H1 (cell line): Measurements from ENCODE around the gene GLI1. TPM values are rescaled to one million over a fixed set of nuclear protein-coding genes. Genes with fewer than 3 reads are reported as not detected.

ENCODE experiments used
- CTCF ChIA-PET: fragments of 300-600 bp; sonication (Branson Sonifier 250); formaldehyde crosslinking; loops from one replicate; lab custom pipeline; 2021; ENCODE audit not compliant: partially characterized antibody; lab: Charles Lee
- POLR2A ChIA-PET: fragments of 300-600 bp; sonication (Branson Sonifier 250); formaldehyde crosslinking; loops from one replicate; lab custom pipeline; 2021; ENCODE audit warnings: inconsistent platforms; ENCODE audit not compliant: partially characterized antibody; lab: Charles Lee
- DNase-seq, 2 experiments: peaks; one replicate each; pipeline versions ENCODE4 v3.0.0 to v3.0.0-alpha.2; 2010 to 2022; ENCODE audit warnings: low spot score in 2 of 2, low read depth in 1 of 2, mixed read lengths in 1 of 2
- FAIRE-seq: peaks from 2 replicates; lab custom pipeline; 2011; peaks lifted over from hg19 to GRCh38; lab: Jason Lieb, UNC
- H2AFZ ChIP-seq: 2 replicates; pipeline ENCODE4 v1.8.1; 2012; ENCODE audit warnings: low read length, inconsistent platforms
- H2AK5ac ChIP-seq: 2 replicates; pipeline ENCODE4 v1.6.1; 2013; ENCODE audit warnings: low read depth, low read length
- H2BK120ac ChIP-seq: replicated peaks from 2 replicates; pipeline ENCODE3; 2013; ENCODE audit warnings: low read depth, low read length, inconsistent platforms
- H2BK12ac ChIP-seq: 2 replicates; pipeline ENCODE4 v1.6.1; 2013; ENCODE audit warnings: low read depth, low read length
- H2BK15ac ChIP-seq: 2 replicates; pipeline ENCODE4 v1.6.1; 2013; ENCODE audit warnings: low read length
- H2BK20ac ChIP-seq: 2 replicates; pipeline ENCODE4 v1.6.1; 2013; ENCODE audit warnings: low read length
- H2BK5ac ChIP-seq: 2 replicates; pipeline ENCODE4 v1.6.1; 2013; ENCODE audit warnings: low read depth, low read length
- H3K14ac ChIP-seq: 2 replicates; pipeline ENCODE4 v1.6.1; 2013; ENCODE audit warnings: inconsistent platforms; ENCODE audit not compliant: insufficient read length
- H3K18ac ChIP-seq: 2 replicates; pipeline ENCODE4 v1.6.1; 2013; ENCODE audit warnings: low read length; ENCODE audit errors: extremely low read depth
- H3K23ac ChIP-seq: 2 replicates; pipeline ENCODE4 v1.6.1; 2013; ENCODE audit warnings: inconsistent platforms; ENCODE audit not compliant: insufficient read length
- H3K23me2 ChIP-seq: 2 replicates; pipeline ENCODE4 v1.6.1; 2013; ENCODE audit warnings: low read depth, low read length
- H3K27ac ChIP-seq: 2 replicates; pipeline ENCODE4 v1.6.1; 2011; ENCODE audit warnings: low read depth, low read length, inconsistent platforms
- H3K27me3 ChIP-seq, 4 experiments: replicated peaks in 1 of 4; 1 replicate in 1 of 4; 2 replicates in 3 of 4; pipeline versions ENCODE4 v1.6.1 to v1.8.1; 2011 to 2013; ENCODE audit warnings: low read length in 3 of 4, mild to moderate bottlenecking in 3 of 4, inconsistent platforms in 2 of 4, mixed read lengths in 2 of 4, moderate library complexity in 1 of 4; ENCODE audit not compliant: control insufficient read depth in 3 of 4, insufficient read depth in 3 of 4; ENCODE audit errors: extremely low read depth in 1 of 4
- H3K36me3 ChIP-seq, 4 experiments: 2 replicates each; pipeline versions ENCODE4 v1.6.1 to v1.8.1; 2011 to 2013; ENCODE audit warnings: mild to moderate bottlenecking in 4 of 4, low read length in 3 of 4, moderate library complexity in 2 of 4, control low read depth in 1 of 4, inconsistent platforms in 1 of 4; ENCODE audit not compliant: insufficient read depth in 4 of 4, control insufficient read depth in 2 of 4
- H3K4ac ChIP-seq: replicated peaks from 2 replicates; pipeline ENCODE3; 2013; ENCODE audit warnings: low read length, low read depth, mixed read lengths, inconsistent platforms; ENCODE audit not compliant: insufficient read length
- H3K4me1 ChIP-seq, 4 experiments: replicated peaks in 1 of 4; 1 replicate in 1 of 4; 2 replicates in 3 of 4; pipeline versions ENCODE4 v1.6.1 to v1.8.1; 2011 to 2013; ENCODE audit warnings: low read length in 3 of 4, inconsistent platforms in 2 of 4, mixed read lengths in 1 of 4; ENCODE audit not compliant: insufficient read depth in 4 of 4, control insufficient read depth in 3 of 4
- H3K4me2 ChIP-seq, 2 experiments: 2 replicates each; pipeline versions ENCODE4 v1.6.1 to v1.8.1; 2011 to 2013; ENCODE audit warnings: low read depth in 2 of 2, low read length in 2 of 2, control low read depth in 1 of 2, inconsistent platforms in 1 of 2, mild to moderate bottlenecking in 1 of 2; ENCODE audit not compliant: insufficient read depth in 1 of 2
- H3K4me3 ChIP-seq, 4 experiments: fragments of 200-600, 300-600 bp in 1 of 4; sonication (generic), shearing (Covaris generic), sonication (Bioruptor Twin) in 1 of 4; 2 replicates each; pipeline versions ENCODE4 v1.5.1 to v1.8.1; 2011 to 2016; ENCODE audit warnings: low read length in 4 of 4, low read depth in 3 of 4, control low read depth in 2 of 4, inconsistent platforms in 2 of 4, mild to moderate bottlenecking in 2 of 4, mixed read lengths in 1 of 4, moderate library complexity in 1 of 4; ENCODE audit not compliant: insufficient read depth in 2 of 4; ENCODE audit errors: extremely low read depth in 1 of 4
- H3K56ac ChIP-seq: replicated peaks from 2 replicates; pipeline ENCODE3; 2013; ENCODE audit warnings: low read depth, mild to moderate bottlenecking, mixed read lengths, low read length, inconsistent platforms; ENCODE audit not compliant: insufficient read length
- H3K79me1 ChIP-seq: 2 replicates; pipeline ENCODE4 v1.6.1; 2013; ENCODE audit warnings: low read depth, low read length, control low read depth
- H3K79me2 ChIP-seq, 2 experiments: 2 replicates each; pipeline versions ENCODE4 v1.6.1 to v1.8.1; 2012 to 2013; ENCODE audit warnings: low read length in 2 of 2, mild to moderate bottlenecking in 2 of 2, inconsistent platforms in 1 of 2; ENCODE audit not compliant: insufficient read depth in 2 of 2, control insufficient read depth in 1 of 2
- H3K9ac ChIP-seq, 4 experiments: replicated peaks in 1 of 4; 1 replicate in 1 of 4; 2 replicates in 3 of 4; pipeline versions ENCODE4 v1.6.1 to v1.8.1; 2011 to 2013; ENCODE audit warnings: low read depth in 3 of 4, low read length in 3 of 4, control low read depth in 2 of 4, mild to moderate bottlenecking in 2 of 4, moderate library complexity in 2 of 4, inconsistent platforms in 1 of 4; ENCODE audit errors: extremely low read depth in 1 of 4
- H3K9me3 ChIP-seq, 2 experiments: 2 replicates each; pipeline versions ENCODE4 v1.6.1 to v1.8.1; 2012 to 2013; ENCODE audit warnings: mild to moderate bottlenecking in 2 of 2, moderate library complexity in 2 of 2, control low read depth in 1 of 2, inconsistent platforms in 1 of 2, low read depth in 1 of 2, low read length in 1 of 2, mixed read lengths in 1 of 2; ENCODE audit not compliant: insufficient read depth in 2 of 2
- H4K20me1 ChIP-seq, 2 experiments: replicated peaks in 1 of 2; 2 replicates each; pipeline versions ENCODE3 to v1.8.1; 2011 to 2013; ENCODE audit warnings: inconsistent platforms in 2 of 2, low read length in 2 of 2, mild to moderate bottlenecking in 1 of 2; ENCODE audit not compliant: insufficient read depth in 2 of 2, control insufficient read depth in 1 of 2
- H4K5ac ChIP-seq: 2 replicates; pipeline ENCODE4 v1.6.1; 2013; ENCODE audit warnings: low read length, low read depth, mixed read lengths, inconsistent platforms; ENCODE audit not compliant: insufficient read length
- H4K8ac ChIP-seq: 2 replicates; pipeline ENCODE4 v1.8.0; 2013; ENCODE audit warnings: mild to moderate bottlenecking, moderate library complexity, low read length, inconsistent platforms; ENCODE audit not compliant: insufficient read depth; ENCODE audit errors: extremely low read depth
- H4K91ac ChIP-seq: replicated peaks from 2 replicates; pipeline ENCODE3; 2013; ENCODE audit warnings: low read length, mixed read lengths, inconsistent platforms; ENCODE audit not compliant: insufficient read length
- MAX ChIP-seq: IDR thresholded peaks from 2 replicates; pipeline ENCODE4 v1.6.1; 2012; ENCODE audit warnings: inconsistent platforms
- POU5F1 ChIP-seq: IDR thresholded peaks from 2 replicates; pipeline ENCODE4 v1.6.1; 2011; ENCODE audit warnings: low read depth, mild to moderate bottlenecking, low read length, moderate library complexity
- USF2 ChIP-seq: IDR thresholded peaks from 2 replicates; pipeline ENCODE4 v1.6.1; 2011; ENCODE audit warnings: low read length, improper control_type of control experiment
- WGBS, 2 experiments: shearing (Covaris generic) in 1 of 2; methylation state at CpG; one replicate each; pipeline versions ENCODE4 v1.1.6 to v1.1.7; 2013 to 2015; ENCODE audit warnings: low lambda C conversion rate in 2 of 2, mixed read lengths in 2 of 2, inconsistent platforms in 1 of 2, low coverage in 1 of 2, missing lambda C conversion rate in 1 of 2; ENCODE audit not compliant: insufficient replicate concordance in 2 of 2, insufficient coverage in 1 of 2, insufficient read length in 1 of 2; ENCODE audit errors: extremely low coverage in 1 of 2, missing lambda C conversion rate in 1 of 2; 5-methylcytosine and 5-hydroxymethylcytosine counted together
- polyA plus RNA-seq, 7 experiments: library from polyadenylated mRNA; depleted of rRNA in 3 of 7; stranded (reverse) in 5 of 7; unstranded in 2 of 7; fragments of >200 nt in 5 of 7; fragments of 200-250 nt in 2 of 7; gene quantifications; 1 replicate in 5 of 7; 2 replicates in 1 of 7; 4 replicates in 1 of 7; pipeline versions ENCODE4 v1.2.1 to v1.2.3, GENCODE V29; 2011 to 2013; ENCODE audit warnings: missing spikeins in 2 of 7, mixed read lengths in 2 of 7
- total RNA-seq: library from RNA; stranded (reverse); fragmentation: NEBNext Ultra II Directional; extraction: Animal tissue kit (Norgen Biotek cat#: 25700); gene quantifications from 2 replicates; pipeline ENCODE4 v1.2.1, GENCODE V29; 2021

GLI1 gene
- total and polyA plus RNA-seq, 2 of the 8 experiments (the other 6 are each of a cell fraction or from before 2014, with no cell fraction given): 23.5 to 25.3 TPM

GRCh38 chr12:57479376-57480115 is 20.0 kb downstream of the GLI1 start, which contains the start of gene ARHGAP9:
ARHGAP9 (minus strand) TSS chr12:57479866; CDS start chr12:57479406, 460 bp downstream.
- no peaks in the 10 kb centered on the region for H3K36me3 ChIP-seq
- peaks cover 0 to 25% (median 11%) of the 10 kb centered on the region in 4 experiments; a peak in 6 of 7 replicates for H3K4me1 ChIP-seq
- no peak within 1 kb of the TSS for H4K8ac ChIP-seq
- no peaks in the 10 kb centered on the region for H3K79me1 ChIP-seq
- H3K56ac ChIP-seq: no peak within 1 kb of the TSS
- no peak within 1 kb of the TSS for H3K27ac ChIP-seq
- no peak within 1 kb of the TSS for H3K9ac ChIP-seq
- peaks cover 0 to 1% of the 10 kb centered on the region in 2 experiments for H4K20me1 ChIP-seq
- DNase-seq: no peak
- H2BK12ac ChIP-seq: peak within 1 kb of the TSS; percentile 4; the same call in 1 of the 2 replicates
- CTCF ChIA-PET: interaction anchor here (0.7 to 25.1 kb wide), 7 partner anchors 7 to 253 kb away, joined by 3 to 441 read pairs (median 4); partner anchors contain the start of genes GLI1 and INHBE
- no peak within 1 kb of the TSS for H2BK5ac ChIP-seq
- no peak within 1 kb of the TSS for H3K4me2 ChIP-seq
- no peak within 1 kb of the TSS for H3K23ac ChIP-seq
- H2BK20ac ChIP-seq: no peak within 1 kb of the TSS
- H3K14ac ChIP-seq: no peak within 1 kb of the TSS
- no peaks in the 10 kb centered on the region for H3K9me3 ChIP-seq
- H3K27me3 ChIP-seq: peaks cover 16 to 30% (median 28%) of the 10 kb centered on the region in 4 experiments
- H2AK5ac ChIP-seq: peak within 1 kb of the TSS; percentile 24; the same call in 1 of the 2 replicates
- H2BK120ac ChIP-seq: no peak within 1 kb of the TSS
- H3K23me2 ChIP-seq: peaks cover 8% of the 10 kb centered on the region; the same call in 1 of the 2 replicates
- H3K4me3 ChIP-seq: no peak within 1 kb of the TSS
- TF ChIP-seq USF2 (no peak), POU5F1 (no peak), MAX (no peak)
- POLR2A ChIA-PET: no interaction called here
- H3K18ac ChIP-seq: no peak within 1 kb of the TSS
- FAIRE-seq: no peak
- H3K79me2 ChIP-seq: no peaks in the 10 kb centered on the region
- H2BK15ac ChIP-seq: peak within 1 kb of the TSS; percentile 72; the same call in 1 of the 2 replicates
- no peak within 1 kb of the TSS for H2AFZ ChIP-seq
- H4K5ac ChIP-seq: no peak within 1 kb of the TSS
- H4K91ac ChIP-seq: no peak within 1 kb of the TSS
- no peak within 1 kb of the TSS for H3K4ac ChIP-seq
- 93% methylated on average over 6 of the region's 6 CpGs; no CpG with 5 or more reads in 1 of the 2 experiments for WGBS, 2 experiments
